ENCODE measurements around the gene ARHGAP28.

The ARHGAP28 gene

GRCh38 chr18:6865251-6865650, 135.7 kb downstream of the ARHGAP28 start:
- H3K9me3 ChIP-seq (ENCODE audit: control insufficient read depth, low read length): no peaks in the 10 kb centered on the region
- no peak overlapping the region for H3K27ac ChIP-seq (ENCODE audit: low read depth, low read length, severe bottlenecking)
- H3K36me3 ChIP-seq (ENCODE audit: control insufficient read depth, insufficient read depth, low read length): peaks cover 12% of the 10 kb centered on the region
- H3K4me3 ChIP-seq (ENCODE audit: extremely low read depth, insufficient read depth, low read length, poor library complexity, severe bottlenecking): no peak overlapping the region
- no peaks in the 10 kb centered on the region for H3K4me1 ChIP-seq (ENCODE audit: control insufficient read depth, insufficient read depth, low read length, poor library complexity, severe bottlenecking)

GRCh38 chr18:6866552-6867085, 137.1 kb downstream of the ARHGAP28 start:
- WGBS, 2 experiments (ENCODE audit: insufficient coverage in 2 of 2): 80% methylated on average over 1 of the region's 3 CpGs; no CpG with 5 or more reads in 1 of the 2 experiments
- H3K36me3 ChIP-seq (ENCODE audit: control insufficient read depth, insufficient read depth, low read length): peaks cover 12% of the 10 kb centered on the region

GRCh38 chr18:6868033-6868432, 138.5 kb downstream of the ARHGAP28 start:
- Histone ChIP-seq H3K9me3 (ENCODE audit: control insufficient read depth, low read length) (no peaks in the 10 kb centered on the region), H3K4me3 (ENCODE audit: extremely low read depth, insufficient read depth, low read length, poor library complexity, severe bottlenecking) (no peak overlapping the region), H3K36me3 (ENCODE audit: control insufficient read depth, insufficient read depth, low read length) (peaks cover 12% of the 10 kb centered on the region), H3K4me1 (ENCODE audit: control insufficient read depth, insufficient read depth, low read length, poor library complexity, severe bottlenecking) (no peaks in the 10 kb centered on the region), H3K27ac (ENCODE audit: low read depth, low read length, severe bottlenecking) (no peak overlapping the region)
- 90 to 98% methylated on average over 6 of the region's 6 CpGs for WGBS, 2 experiments (ENCODE audit: insufficient coverage in 2 of 2)

More at GRCh38 chr18:6866552-6867085, 137.1 kb downstream of the ARHGAP28 start:
- Histone ChIP-seq H3K27ac (ENCODE audit: low read depth, low read length, severe bottlenecking) (no peak overlapping the region), H3K4me3 (ENCODE audit: extremely low read depth, insufficient read depth, low read length, poor library complexity, severe bottlenecking) (no peak overlapping the region), H3K9me3 (ENCODE audit: control insufficient read depth, low read length) (no peaks in the 10 kb centered on the region), H3K4me1 (ENCODE audit: control insufficient read depth, insufficient read depth, low read length, poor library complexity, severe bottlenecking) (no peaks in the 10 kb centered on the region)

GRCh38 chr18:6871566-6871965, 142.1 kb downstream of the ARHGAP28 start:
- H3K27ac ChIP-seq (ENCODE audit: low read depth, low read length, severe bottlenecking): no peak overlapping the region
- H3K4me3 ChIP-seq (ENCODE audit: extremely low read depth, insufficient read depth, low read length, poor library complexity, severe bottlenecking): no peak overlapping the region
- WGBS, 2 experiments (ENCODE audit: insufficient coverage in 2 of 2): 91 to 100% methylated on average over 2 to 3 of the region's 6 CpGs
- no peaks in the 10 kb centered on the region for H3K4me1 ChIP-seq (ENCODE audit: control insufficient read depth, insufficient read depth, low read length, poor library complexity, severe bottlenecking)
- peaks cover 8% of the 10 kb centered on the region for H3K36me3 ChIP-seq (ENCODE audit: control insufficient read depth, insufficient read depth, low read length)
- H3K9me3 ChIP-seq (ENCODE audit: control insufficient read depth, low read length): no peaks in the 10 kb centered on the region

- no peaks in the 10 kb centered on the region for H3K9me3 ChIP-seq (ENCODE audit: control insufficient read depth, low read length)
- WGBS, 2 experiments (ENCODE audit: insufficient coverage in 2 of 2): 67 to 87% methylated on average over 2 to 3 of the region's 6 CpGs
- H3K36me3 ChIP-seq (ENCODE audit: control insufficient read depth, insufficient read depth, low read length): peaks cover 14% of the 10 kb centered on the region
- no peak overlapping the region for H3K27ac ChIP-seq (ENCODE audit: low read depth, low read length, severe bottlenecking)
- H3K4me3 ChIP-seq (ENCODE audit: extremely low read depth, insufficient read depth, low read length, poor library complexity, severe bottlenecking): no peak overlapping the region
- H3K4me1 ChIP-seq (ENCODE audit: control insufficient read depth, insufficient read depth, low read length, poor library complexity, severe bottlenecking): no peaks in the 10 kb centered on the region
Measured at GRCh38 chr18:6873040-6873751, 143.7 kb downstream of the ARHGAP28 start.

GRCh38 chr18:6874315-6874714, 144.8 kb downstream of the ARHGAP28 start:
- H3K9me3 ChIP-seq (ENCODE audit: control insufficient read depth, low read length): no peaks in the 10 kb centered on the region
- no peak overlapping the region for H3K27ac ChIP-seq (ENCODE audit: low read depth, low read length, severe bottlenecking)
- WGBS, 2 experiments (ENCODE audit: insufficient coverage in 2 of 2): no CpG with 5 or more reads among the region's 1 CpG
- H3K4me3 ChIP-seq (ENCODE audit: extremely low read depth, insufficient read depth, low read length, poor library complexity, severe bottlenecking): no peak overlapping the region
- peaks cover 11% of the 10 kb centered on the region for H3K36me3 ChIP-seq (ENCODE audit: control insufficient read depth, insufficient read depth, low read length)
- H3K4me1 ChIP-seq (ENCODE audit: control insufficient read depth, insufficient read depth, low read length, poor library complexity, severe bottlenecking): no peaks in the 10 kb centered on the region

GRCh38 chr18:6875749-6876148, 146.2 kb downstream of the ARHGAP28 start:
- Histone ChIP-seq H3K4me1 (ENCODE audit: control insufficient read depth, insufficient read depth, low read length, poor library complexity, severe bottlenecking) (peaks cover 6% of the 10 kb centered on the region), H3K9me3 (ENCODE audit: control insufficient read depth, low read length) (no peaks in the 10 kb centered on the region), H3K27ac (ENCODE audit: low read depth, low read length, severe bottlenecking) (no peak overlapping the region), H3K4me3 (ENCODE audit: extremely low read depth, insufficient read depth, low read length, poor library complexity, severe bottlenecking) (no peak overlapping the region), H3K36me3 (ENCODE audit: control insufficient read depth, insufficient read depth, low read length) (peaks cover 11% of the 10 kb centered on the region)
- WGBS, 2 experiments (ENCODE audit: insufficient coverage in 2 of 2): 100% methylated on average over 1 to 3 of the region's 6 CpGs

- no peak overlapping the region for H3K27ac ChIP-seq (ENCODE audit: low read depth, low read length, severe bottlenecking)
- 88 to 94% methylated on average over 1 to 2 of the region's 2 CpGs for WGBS, 2 experiments (ENCODE audit: insufficient coverage in 2 of 2)
- H3K9me3 ChIP-seq (ENCODE audit: control insufficient read depth, low read length): no peaks in the 10 kb centered on the region
- peaks cover 6% of the 10 kb centered on the region for H3K4me1 ChIP-seq (ENCODE audit: control insufficient read depth, insufficient read depth, low read length, poor library complexity, severe bottlenecking)
- peaks cover 7% of the 10 kb centered on the region for H3K36me3 ChIP-seq (ENCODE audit: control insufficient read depth, insufficient read depth, low read length)
- H3K4me3 ChIP-seq (ENCODE audit: extremely low read depth, insufficient read depth, low read length, poor library complexity, severe bottlenecking): no peak overlapping the region
Measured at GRCh38 chr18:6876641-6877041, 147.1 kb downstream of the ARHGAP28 start.

GRCh38 chr18:6877288-6877687, 147.8 kb downstream of the ARHGAP28 start:
- 88 to 90% methylated on average over 14 of the region's 14 CpGs for WGBS, 2 experiments (ENCODE audit: insufficient coverage in 2 of 2)
- no peak overlapping the region for H3K27ac ChIP-seq (ENCODE audit: low read depth, low read length, severe bottlenecking)
- no peak overlapping the region for H3K4me3 ChIP-seq (ENCODE audit: extremely low read depth, insufficient read depth, low read length, poor library complexity, severe bottlenecking)
- H3K9me3 ChIP-seq (ENCODE audit: control insufficient read depth, low read length): no peaks in the 10 kb centered on the region
- peaks cover 7% of the 10 kb centered on the region for H3K36me3 ChIP-seq (ENCODE audit: control insufficient read depth, insufficient read depth, low read length)
- peaks cover 6% of the 10 kb centered on the region for H3K4me1 ChIP-seq (ENCODE audit: control insufficient read depth, insufficient read depth, low read length, poor library complexity, severe bottlenecking)

- WGBS, 2 experiments (ENCODE audit: insufficient coverage in 2 of 2): 79 to 90% methylated on average over 6 to 10 of the region's 11 CpGs
- Histone ChIP-seq H3K27ac (ENCODE audit: low read depth, low read length, severe bottlenecking) (no peak overlapping the region), H3K9me3 (ENCODE audit: control insufficient read depth, low read length) (no peaks in the 10 kb centered on the region), H3K4me1 (ENCODE audit: control insufficient read depth, insufficient read depth, low read length, poor library complexity, severe bottlenecking) (peaks cover 6% of the 10 kb centered on the region), H3K4me3 (ENCODE audit: extremely low read depth, insufficient read depth, low read length, poor library complexity, severe bottlenecking) (no peak overlapping the region), H3K36me3 (ENCODE audit: control insufficient read depth, insufficient read depth, low read length) (peaks cover 11% of the 10 kb centered on the region)
Measured at GRCh38 chr18:6878556-6879297, 149.2 kb downstream of the ARHGAP28 start.

All from mesodermal cell (in vitro differentiated cells).